Pulmonary artery endothelial cell (primary cell): ENCODE measurements around the gene ESCO1. TPM values are rescaled to one million over a fixed set of nuclear protein-coding genes. Genes with fewer than 3 reads are reported as not detected.
"Not testable (repeated sequence)": the region's sequence is repeated elsewhere in the genome, so short reads cannot be mapped to it uniquely, and the experiment has no call there.

Source experiments
- DNase-seq: peaks from one replicate; pipeline ENCODE4 v3.0.0-alpha.2; 2011; ENCODE audit warnings: low read depth, low spot score
- total RNA-seq: library from RNA; depleted of rRNA; stranded (reverse); fragments of >200 nt; gene quantifications from 2 replicates; pipeline ENCODE4 v1.2.3, GENCODE V29; 2014

Gene ESCO1, protein sequence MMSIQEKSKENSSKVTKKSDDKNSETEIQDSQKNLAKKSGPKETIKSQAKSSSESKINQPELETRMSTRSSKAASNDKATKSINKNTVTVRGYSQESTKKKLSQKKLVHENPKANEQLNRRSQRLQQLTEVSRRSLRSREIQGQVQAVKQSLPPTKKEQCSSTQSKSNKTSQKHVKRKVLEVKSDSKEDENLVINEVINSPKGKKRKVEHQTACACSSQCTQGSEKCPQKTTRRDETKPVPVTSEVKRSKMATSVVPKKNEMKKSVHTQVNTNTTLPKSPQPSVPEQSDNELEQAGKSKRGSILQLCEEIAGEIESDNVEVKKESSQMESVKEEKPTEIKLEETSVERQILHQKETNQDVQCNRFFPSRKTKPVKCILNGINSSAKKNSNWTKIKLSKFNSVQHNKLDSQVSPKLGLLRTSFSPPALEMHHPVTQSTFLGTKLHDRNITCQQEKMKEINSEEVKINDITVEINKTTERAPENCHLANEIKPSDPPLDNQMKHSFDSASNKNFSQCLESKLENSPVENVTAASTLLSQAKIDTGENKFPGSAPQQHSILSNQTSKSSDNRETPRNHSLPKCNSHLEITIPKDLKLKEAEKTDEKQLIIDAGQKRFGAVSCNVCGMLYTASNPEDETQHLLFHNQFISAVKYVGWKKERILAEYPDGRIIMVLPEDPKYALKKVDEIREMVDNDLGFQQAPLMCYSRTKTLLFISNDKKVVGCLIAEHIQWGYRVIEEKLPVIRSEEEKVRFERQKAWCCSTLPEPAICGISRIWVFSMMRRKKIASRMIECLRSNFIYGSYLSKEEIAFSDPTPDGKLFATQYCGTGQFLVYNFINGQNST
- 10.9 and 13.2 TPM in 2 replicates for total RNA-seq

DNA sequence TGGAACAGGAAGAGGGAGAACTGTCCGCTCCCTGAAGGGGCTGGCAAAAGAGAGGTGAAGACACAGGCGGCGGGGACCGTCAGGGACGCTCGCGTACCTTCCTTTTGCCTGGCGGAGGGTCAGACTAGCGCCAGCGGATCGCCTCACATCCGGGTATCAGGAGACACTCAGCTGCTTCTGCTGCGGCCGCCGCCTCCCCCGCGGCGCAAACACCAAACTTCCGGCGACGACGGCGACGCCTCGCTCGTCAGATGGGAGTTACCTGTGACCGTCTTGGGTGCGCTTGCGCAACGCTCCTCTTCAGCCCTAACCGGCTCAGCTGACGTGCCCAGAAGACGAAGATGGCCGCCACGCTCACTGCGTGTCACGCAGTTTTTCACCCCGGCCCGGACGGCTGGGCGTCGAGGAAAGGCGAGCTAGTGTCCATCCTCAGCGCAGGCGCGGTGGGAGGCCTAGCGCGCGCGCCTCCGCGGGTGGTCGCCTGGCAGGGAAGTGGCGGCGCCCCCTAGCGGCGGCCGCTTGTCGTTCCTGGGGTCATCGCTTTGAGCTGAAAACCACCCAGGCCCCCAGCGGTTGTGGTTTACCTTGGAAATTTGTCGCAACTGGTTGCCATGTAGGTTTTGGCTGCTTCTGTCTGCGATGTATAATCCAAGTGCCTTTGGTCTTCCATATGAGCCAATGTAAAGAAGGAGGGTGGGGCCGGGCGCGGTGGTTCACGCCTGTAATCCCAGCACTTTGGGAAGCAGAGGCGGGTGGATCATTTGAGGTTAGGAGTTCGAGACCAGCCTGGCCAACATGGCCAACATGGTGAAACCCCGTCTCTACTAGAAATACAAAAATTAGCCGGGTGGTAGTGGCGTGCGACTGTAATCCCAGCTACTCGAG is at the start of gene ESCO1:
TSS of gene ESCO1 (minus strand) at position 179 of the 885 bp plus-strand sequence. CDS start 25,861 bp downstream, outside the sequence.
- peak; percentile 89 for DNase-seq

- not testable (repeated sequence) for DNase-seq
Measured at GRCh38 chr18:21640375-21640774, 39.9 kb upstream of the ESCO1 start.

GRCh38 chr18:21638822-21639221 is 38.3 kb upstream of the ESCO1 start:
- DNase-seq, result no peak

GRCh38 chr18:21636769-21637168 is 36.3 kb upstream of the ESCO1 start:
- no peak for DNase-seq

DNA sequence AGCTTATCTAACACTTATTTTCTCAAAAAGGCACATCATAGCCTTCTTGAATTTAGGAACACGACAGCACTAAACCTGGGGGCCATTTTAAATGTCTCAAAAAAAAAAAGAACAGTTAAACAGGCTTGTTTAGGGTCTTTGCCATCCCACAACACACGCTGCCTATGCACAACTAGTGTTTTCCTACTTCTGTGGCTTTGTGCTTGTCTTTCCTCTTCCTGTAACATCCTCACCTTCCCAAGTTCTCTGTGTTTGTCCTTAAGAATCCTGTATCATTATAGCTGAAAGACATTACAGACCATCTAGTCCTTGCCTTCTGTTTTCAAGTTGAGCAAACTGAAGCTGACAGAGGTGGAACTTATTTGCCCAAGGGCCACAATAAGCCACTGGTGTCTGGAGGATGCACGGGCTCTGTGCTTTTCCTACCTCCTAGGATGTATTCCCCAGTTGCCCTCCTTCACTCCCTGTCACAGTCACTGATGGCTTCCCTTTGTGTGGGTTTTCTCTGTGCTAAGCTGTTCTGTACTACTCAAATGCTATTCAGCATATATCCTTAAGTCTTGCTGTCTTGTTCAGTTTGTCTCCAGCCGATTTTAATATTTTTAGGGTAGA is 34.2 kb upstream of the ESCO1 start:
- DNase-seq, result no peak

DNA sequence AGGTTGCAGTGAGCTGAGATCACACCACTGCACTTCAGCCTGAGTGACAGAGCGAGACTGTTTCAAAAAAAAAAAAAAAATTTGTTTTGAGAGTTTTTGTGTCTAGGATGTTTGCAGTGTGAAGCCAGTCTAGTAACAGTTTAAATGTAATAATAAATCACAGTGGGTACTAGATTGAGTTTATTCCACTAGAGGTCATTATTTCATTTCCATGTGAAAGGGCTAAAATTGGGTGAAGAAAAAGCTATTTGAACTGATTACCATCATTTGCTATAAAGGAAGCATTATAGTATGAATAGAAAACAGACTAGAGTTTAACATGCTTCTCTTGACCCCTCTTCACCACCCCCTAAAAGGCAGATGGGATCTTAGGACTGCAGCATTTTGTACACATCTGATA is 31.9 kb upstream of the ESCO1 start:
- DNase-seq, result no peak

- DNase-seq, result no peak
Measured at GRCh38 chr18:21629089-21629832, 28.8 kb upstream of the ESCO1 start.

GRCh38 chr18:21621640-21622039 is 21.1 kb upstream of the ESCO1 start:
- not testable (repeated sequence) for DNase-seq

- peak; percentile 81 for DNase-seq
Measured at GRCh38 chr18:21612125-21613039, 11.9 kb upstream of the ESCO1 start, which contains the start of gene SNRPD1. TSS of gene SNRPD1 (plus strand) at chr18:21612314. CDS start at chr18:21612430, 116 bp downstream.

DNA sequence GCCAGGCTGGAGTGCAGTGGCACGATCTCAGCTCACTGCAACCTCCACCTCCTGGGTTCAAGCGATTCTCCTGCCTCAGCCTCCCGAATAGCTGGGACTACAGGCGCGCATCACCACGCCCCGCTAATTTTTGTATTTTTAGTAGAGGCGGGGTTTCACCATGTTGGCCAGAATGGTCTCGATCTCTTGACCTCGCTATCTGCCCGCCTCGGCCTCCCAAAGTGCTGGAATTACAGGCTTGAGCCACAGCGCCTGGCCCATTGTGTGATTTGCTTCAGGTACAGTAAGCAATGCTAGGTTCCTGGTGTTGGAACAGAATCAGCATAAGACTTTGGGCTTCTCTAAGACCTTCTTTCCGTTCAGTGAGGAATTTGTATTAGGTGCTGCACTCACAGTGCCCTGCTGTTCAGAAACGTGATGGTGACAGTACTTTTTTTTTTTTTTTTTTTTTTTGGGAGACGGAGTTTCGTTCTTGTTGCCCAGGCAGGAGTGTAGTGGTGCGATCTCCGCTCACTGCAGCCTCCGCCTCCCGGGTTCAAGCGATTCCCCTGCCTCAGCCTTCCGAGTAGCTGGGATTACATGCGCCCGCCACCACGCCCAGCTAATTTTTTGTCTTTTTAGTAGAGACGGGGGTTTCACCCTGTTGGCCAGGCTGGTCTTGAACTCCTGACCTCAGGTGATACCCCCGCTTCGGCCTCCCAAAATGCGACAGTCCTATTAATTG is 11.1 kb upstream of the ESCO1 start:
- DNase-seq, result not testable (repeated sequence)

DNA sequence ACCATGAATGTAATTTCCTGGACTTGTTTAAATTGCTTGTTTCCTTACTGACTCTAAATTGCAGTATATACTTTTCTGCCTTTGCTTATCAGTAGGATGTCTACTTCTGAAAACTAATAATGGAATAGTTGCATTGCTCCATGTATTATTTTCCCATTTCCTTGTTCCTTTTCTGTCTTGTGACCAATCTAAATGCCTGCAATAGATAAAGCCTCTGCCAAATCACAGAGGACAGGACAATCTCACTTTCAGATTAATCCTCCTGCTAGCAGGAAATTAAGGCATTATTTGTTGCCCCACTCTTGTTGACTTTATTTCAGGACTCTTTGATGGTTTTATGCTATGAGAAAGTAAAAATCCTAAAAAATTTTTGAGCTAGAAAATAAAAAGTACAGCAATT is 4.7 kb upstream of the ESCO1 start:
- no peak for DNase-seq

GRCh38 chr18:21604671-21605070 is 4.2 kb upstream of the ESCO1 start:
- DNase-seq, result no peak

- no peak for DNase-seq
Measured at GRCh38 chr18:21602299-21602587, 1.7 kb upstream of the ESCO1 start.

DNA sequence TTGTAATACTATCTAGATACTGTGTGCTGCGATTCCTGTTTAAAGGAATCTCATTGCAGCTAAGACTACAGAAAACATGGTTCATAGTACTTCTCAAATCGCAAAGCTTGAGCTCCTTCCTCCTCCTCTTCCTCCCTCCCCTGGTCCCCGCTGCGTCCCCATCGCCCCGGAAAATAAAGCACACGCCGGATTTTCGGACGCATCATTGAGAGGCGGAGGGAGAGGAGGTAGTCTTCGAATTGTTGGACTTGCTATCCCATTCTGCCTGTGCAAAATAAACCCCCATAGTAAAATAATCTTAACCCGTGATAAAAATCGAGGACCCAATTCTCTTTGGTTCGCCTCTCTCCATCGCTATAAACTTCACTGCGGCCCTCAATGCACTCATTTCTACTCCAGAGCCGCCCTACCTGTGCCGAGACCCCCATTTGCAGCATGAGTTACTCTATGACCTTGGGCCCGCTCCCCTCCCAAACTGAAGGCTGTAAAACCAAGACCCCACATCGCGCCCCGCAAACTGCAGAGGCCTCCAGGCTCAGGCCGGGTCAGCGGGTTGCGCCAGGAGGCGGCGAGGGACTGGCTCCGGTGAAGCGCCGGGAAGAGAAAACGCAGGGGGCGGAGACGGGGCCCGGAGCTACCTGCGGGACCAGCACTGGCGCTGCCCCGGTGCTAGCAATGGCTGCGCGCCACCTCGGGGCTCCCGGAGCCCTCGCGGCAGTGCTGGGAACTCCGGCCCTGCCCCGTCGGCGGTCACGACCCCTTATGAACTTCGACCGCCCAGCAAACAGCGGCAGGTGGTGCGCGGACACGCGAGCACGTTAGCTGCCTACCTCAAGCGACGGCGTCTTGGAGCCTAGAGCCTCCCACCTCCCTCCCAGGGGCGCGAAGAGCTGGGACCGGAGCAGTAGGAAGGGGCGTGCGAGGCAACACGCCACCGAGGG is 649 bp downstream of the ESCO1 start:
- no peak for DNase-seq

- no peak for DNase-seq
Measured at GRCh38 chr18:21598726-21599584, 1.5 kb downstream of the ESCO1 start.

DNA sequence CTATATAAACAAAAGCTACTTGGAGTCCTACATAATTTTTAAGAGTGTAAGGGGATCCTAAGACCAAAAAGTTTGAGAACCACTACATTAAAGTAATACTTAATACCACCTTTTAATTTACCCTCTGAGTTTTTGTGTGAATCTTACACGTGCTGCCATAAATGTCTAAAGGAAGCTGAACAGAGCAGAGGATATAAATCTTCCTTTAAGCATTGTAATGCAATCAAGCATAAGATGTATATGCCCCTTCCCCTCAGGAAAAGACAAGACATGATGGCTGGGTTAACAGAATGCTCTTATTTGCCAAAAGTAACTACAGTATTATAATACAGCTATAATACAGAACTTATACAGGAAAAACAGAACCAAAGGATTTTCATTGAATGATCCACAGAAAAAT is 2.9 kb downstream of the ESCO1 start:
- DNase-seq, result no peak
